CD4-positive, alpha-beta T cell treated with Interleukin-17A for 4 hours (primary cell): ENCODE data around the gene CEP72.
"Not testable (repeated sequence)": the region's sequence is repeated elsewhere in the genome, so short reads cannot be mapped to it uniquely, and the experiment has no call there.

Experiments used
- DNase-seq: peaks from one replicate; pipeline ENCODE4 v3.0.0-alpha.2; 2020; ENCODE audit warnings: mixed read lengths

The CEP72 gene, protein sequence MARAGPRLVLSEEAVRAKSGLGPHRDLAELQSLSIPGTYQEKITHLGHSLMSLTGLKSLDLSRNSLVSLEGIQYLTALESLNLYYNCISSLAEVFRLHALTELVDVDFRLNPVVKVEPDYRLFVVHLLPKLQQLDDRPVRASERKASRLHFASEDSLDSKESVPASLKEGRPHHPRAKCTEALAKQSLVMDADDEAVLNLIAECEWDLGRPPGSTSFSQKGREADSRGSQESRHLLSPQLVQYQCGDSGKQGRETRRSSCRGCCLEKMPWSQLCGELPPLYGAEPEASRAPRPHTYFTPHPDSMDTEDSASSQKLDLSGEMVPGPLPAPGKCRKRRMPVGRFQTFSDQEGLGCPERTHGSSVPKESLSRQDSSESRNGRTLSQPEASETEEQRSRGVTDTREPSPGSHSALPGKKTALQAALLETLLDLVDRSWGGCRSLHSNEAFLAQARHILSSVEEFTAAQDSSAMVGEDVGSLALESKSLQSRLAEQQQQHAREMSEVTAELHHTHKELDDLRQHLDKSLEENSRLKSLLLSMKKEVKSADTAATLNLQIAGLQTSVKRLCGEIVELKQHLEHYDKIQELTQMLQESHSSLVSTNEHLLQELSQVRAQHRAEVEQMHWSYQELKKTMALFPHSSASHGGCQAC

GRCh38 chr5:611731-612486 lies at the start of gene CEP72:
CEP72 (plus strand) TSS chr5:612340; CDS start chr5:612362, 22 bp downstream.
- peak; percentile 96 for DNase-seq

- no peak for DNase-seq
Measured at GRCh38 chr5:565782-566440, 46.2 kb upstream of the CEP72 start.

GRCh38 chr5:566636-567309 lies 45.4 kb upstream of the CEP72 start:
- DNase-seq, result no peak

GRCh38 chr5:567664-568060 lies 44.5 kb upstream of the CEP72 start:
- no peak for DNase-seq

DNA sequence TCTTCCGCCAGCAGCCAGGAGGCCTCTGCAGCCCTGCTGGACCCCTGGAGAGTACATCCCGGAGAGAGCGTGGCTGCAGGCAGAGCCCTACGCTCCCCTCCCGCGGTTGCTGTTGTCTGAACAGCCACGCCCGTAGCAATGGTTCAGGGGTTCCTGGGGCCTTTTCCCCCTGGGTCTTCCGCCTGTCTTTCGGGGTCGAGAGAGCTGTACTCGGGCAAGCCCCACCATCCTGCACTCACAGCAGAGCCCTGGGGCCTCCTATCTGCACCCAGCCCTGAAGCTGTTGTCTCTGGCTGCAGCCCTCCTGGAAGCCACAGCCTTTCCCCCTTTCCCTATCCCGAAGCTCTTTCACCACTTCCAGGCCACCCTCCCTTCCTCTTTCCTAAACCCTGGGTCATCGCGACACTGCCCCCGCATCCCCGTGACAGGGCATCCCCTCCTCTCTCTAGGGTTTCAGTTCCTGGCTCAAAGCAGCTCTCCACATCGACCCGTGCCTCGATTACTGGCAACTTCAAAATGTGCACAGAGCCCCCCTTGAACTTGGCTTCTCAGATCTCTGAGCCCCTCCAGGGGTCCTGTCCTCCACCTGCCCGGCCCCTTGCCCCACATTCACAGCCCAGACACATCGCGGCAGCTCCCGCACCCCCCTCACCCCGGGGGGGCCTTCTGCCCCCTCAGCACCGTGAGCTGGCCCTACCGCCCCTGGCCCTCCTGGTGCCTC lies 43.9 kb upstream of the CEP72 start:
- no peak for DNase-seq

DNA sequence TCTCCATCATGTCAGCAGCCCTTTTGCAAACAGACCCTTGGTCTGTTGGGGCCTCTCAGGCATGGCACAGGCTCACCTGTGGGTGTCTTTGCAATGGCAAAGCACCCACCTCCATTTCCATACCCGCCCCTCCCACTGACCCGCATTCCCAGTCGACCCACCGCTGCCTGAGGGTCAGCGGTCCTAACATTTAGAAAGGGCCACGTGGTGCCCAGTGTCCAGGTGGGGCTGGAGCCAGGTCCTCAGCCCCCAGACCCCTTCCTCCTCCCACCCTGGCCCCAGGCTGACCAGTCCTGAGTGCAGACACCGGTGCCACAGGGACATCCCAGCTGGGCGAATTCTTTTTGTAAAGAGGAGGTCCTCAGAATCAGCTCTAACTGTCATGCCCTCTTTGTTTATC lies 43.3 kb upstream of the CEP72 start:
- no peak for DNase-seq

- no peak for DNase-seq
Measured at GRCh38 chr5:569358-569867, 42.7 kb upstream of the CEP72 start.

DNA sequence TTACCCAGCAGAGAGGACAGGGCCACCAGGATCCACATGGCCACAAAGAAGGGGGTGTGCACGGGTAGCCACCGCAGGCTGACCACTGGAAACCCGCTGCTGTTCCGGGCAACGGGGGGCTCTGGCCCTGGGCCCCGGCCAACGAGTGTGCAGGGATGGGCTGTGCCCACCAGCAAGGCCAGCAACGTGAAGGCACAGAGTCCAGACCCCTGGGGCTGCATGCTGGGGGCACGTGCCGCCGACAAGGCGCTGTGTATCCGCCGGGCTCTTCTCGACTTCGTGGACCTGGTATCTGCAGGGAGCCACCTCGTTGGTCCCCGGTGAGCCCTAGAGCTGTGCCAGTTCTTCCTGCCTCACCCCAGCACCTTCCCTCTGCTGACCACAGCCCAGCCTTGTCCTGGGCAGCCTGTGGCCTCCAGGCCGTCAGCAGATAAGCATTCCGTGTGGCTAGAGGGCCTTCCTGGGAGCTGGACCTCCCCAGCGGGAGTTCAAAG lies 42.2 kb upstream of the CEP72 start:
- DNase-seq, result no peak

- no peak for DNase-seq
Measured at GRCh38 chr5:570446-570845, 41.7 kb upstream of the CEP72 start.

DNA sequence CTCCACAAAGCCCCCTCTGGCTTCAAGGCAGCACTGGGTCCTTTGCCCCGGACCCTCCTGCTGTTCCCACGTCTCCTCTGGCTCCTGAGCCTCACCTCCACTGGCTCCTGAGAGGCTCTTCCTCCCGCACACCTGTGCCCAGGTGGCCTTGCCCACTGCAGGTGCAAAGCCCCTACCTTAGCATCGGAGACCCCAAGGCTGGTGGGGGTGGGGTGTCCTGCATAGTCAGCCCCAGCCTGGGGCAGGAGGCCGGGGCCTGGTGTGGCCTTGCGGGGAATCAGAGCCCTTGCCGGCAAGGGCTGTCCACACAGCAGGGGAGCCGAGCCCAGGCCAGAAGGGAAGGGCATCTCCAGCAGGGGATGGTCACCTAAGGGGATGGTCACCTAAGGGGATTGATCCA lies 41.3 kb upstream of the CEP72 start:
- no peak for DNase-seq

DNA sequence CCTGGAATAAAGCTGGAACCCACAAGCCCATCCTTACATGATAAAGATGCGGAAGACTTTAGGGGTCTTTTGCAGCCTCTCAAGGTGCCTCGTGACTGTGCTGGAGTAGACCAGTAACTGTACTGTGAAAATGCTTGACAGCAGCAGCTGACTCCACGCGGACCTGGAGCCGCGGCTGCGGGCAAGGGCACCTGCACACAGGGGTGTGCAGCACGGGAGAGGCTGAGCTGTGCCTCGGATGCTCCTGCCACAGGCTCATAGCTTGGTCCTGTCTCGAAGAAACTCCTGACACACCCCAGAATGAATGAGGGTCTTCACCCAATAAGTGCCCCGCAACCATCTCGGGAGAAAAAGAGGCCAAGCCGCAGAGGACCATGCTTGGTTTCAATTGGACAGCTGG lies 40.3 kb upstream of the CEP72 start:
- DNase-seq, result no peak

DNA sequence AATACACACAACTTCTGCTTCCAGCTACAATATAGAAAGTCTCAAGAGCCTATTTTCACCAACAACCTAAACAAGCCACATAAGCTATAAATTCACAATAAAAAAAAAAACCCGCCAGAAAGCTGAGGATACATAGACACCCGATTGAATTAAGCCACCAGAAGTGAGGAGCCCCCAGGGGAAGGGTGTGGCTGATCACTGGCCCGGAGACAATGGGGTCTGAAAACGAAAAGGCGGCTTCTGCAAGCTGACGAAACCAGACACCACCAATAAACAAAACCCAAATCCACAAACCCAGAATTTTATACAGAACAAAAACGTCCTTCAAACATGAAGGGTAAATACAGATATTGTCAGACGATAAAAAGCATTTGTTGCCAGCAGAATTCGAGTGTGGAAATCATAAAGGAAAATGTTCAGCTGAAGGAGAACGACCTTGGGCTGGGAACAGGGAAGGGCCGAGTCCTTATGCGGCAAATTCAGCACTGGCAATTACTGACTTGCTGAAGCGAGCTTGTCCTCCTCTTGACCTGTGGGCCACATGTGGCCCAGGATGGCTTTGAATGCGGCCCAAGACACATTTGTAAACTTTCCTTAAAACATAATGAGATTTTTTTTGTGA lies 39.6 kb upstream of the CEP72 start:
- no peak for DNase-seq

GRCh38 chr5:573206-573605 lies 38.9 kb upstream of the CEP72 start:
- DNase-seq, result no peak

- DNase-seq, result no peak
Measured at GRCh38 chr5:573976-574375, 38.2 kb upstream of the CEP72 start.

- no peak for DNase-seq
Measured at GRCh38 chr5:574906-575305, 37.2 kb upstream of the CEP72 start.

DNA sequence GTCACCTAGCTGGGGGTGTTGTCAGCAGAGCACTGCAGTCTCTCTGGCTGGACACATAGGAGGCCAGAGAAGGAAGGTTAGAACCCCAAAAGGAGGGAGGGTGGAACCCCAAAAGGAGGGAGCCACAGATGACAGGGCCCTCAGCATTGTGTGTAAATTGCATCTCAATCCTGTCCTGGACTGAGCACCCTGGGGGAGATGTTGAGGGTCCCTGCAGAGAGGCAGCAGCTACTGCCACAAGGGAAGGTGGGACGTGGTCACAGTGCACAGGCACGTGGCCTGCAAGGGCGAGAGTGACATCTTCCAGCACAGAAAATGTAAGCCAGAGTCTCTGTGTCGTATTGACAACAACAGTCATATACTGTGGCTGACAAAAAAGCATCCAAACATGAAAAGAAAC lies 36.5 kb upstream of the CEP72 start:
- DNase-seq, result no peak

- not testable (repeated sequence) for DNase-seq
Measured at GRCh38 chr5:577214-577613, 34.9 kb upstream of the CEP72 start.

- DNase-seq, result no peak
Measured at GRCh38 chr5:577800-578199, 34.3 kb upstream of the CEP72 start.

DNA sequence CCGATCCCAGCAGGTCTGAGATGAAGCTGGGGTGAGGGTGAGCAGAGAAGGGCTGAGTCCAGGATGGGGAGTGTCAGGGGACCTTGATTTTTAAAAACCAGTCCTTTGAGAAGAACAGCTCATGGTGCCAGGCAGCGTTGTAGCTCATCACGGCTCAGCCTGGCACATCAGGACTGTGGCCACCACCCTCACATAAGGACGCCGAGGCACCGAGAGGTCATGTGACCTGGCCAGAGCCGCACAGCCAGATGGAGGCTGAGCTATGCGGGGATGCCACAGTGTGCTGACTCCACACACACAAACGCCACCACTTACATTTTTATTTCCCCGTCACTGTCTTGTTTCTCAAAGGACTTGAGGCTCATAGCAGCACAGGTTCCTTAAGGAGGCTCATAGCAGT lies 32.9 kb upstream of the CEP72 start:
- DNase-seq, result no peak

DNA sequence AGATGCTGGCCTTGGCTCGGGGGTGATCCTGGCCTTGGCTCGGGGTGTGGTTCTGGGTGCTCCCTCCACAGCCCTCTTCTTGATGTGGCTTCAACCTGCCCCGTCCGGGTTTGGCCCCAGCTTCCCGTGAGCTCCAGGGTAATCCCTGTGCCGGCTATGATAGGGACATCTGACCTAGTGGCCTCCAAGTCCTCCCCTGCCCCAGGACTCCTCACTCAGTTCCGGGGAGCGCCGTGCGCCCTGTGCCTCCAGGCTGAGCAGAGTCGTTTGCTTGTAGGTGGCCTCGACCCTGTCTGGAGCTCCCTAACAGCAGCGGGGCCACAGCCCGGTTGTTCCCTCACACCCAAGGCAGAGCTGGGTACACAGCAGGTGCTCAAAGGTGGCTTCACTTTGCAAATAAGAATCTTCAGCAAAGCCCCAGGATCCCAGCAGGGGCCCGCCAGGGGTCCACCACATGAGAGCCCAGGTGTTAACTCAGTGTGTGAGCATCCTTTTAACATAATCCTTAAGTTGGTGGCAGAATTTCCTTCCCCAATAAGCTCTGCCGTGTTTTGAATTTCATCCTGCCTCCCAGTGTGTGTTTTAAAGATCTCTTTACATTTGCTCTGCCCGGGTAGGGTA lies 32.3 kb upstream of the CEP72 start:
- no peak for DNase-seq

DNA sequence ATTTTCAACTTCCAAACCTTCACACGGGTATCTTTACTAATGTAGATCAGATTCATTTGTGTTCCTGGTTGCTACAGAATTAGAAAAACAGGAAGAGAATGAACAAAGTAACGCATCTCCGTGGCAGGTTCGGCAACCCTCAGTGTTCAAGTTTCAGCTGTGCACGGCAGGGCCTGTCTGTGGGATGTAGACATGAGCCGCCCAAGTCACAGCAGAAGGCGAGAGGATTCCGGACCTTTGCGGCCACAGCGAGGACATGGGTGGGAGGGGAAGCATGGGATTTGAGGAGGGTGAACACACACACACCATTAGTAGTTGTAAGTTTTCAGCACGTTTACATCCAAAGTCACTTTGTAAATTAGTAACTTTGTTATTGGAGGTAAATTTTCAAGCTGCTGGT lies 31.7 kb upstream of the CEP72 start:
- DNase-seq, result no peak
